T-helper 1 cell treated with Interleukin-12 subunit alpha and Interleukin-12 subunit beta and Interleukin-4 antibody, amounts not matched to agents 30 ng/mL and 1 ng/mL, for 36 hours (primary cell): ENCODE results near the gene PPRC1. TPM values are rescaled to one million over a fixed set of nuclear protein-coding genes. Genes with fewer than 3 reads are reported as not detected.

ENCODE experiments used
- intact Hi-C: fragments of 100-400 bp; cut with micrococcal nuclease; formaldehyde crosslinking; loops from one replicate; pipeline ENCODE4 v1.15.1; 2024
- total RNA-seq: library from RNA; stranded (reverse); gene quantifications from 2 replicates; pipeline ENCODE4 v1.2.3, GENCODE V29; 2022

The PPRC1 gene
- total RNA-seq: 61.4 and 68.0 TPM in 2 replicates

GRCh38 chr10:102132563-102133372 lies at the start of gene PPRC1:
PPRC1 (plus strand) TSS chr10:102133040; CDS start chr10:102133069, 29 bp downstream.
- intact Hi-C loops: loop anchor here (1.0 to 10.0 kb wide), 18 partner anchors 13 to 1262 kb away; partner anchors contain the start of genes ACTR1A, ARMH3, ATP5MK and BORCS7

- intact Hi-C loops: no loop called here
Measured at GRCh38 chr10:102083541-102083940, 49.3 kb upstream of the PPRC1 start.

- intact Hi-C loops: no loop called here
Measured at GRCh38 chr10:102085336-102085735, 47.5 kb upstream of the PPRC1 start.

GRCh38 chr10:102086196-102086595 lies 46.6 kb upstream of the PPRC1 start:
- intact Hi-C loops: no loop called here

- intact Hi-C loops: no loop called here
Measured at GRCh38 chr10:102090772-102091171, 42.1 kb upstream of the PPRC1 start.

GRCh38 chr10:102096449-102096848 lies 36.4 kb upstream of the PPRC1 start:
- intact Hi-C loops: no loop called here

- intact Hi-C loops: no loop called here
Measured at GRCh38 chr10:102101152-102101551, 31.7 kb upstream of the PPRC1 start.

- intact Hi-C loops: no loop called here
Measured at GRCh38 chr10:102102421-102102820, 30.4 kb upstream of the PPRC1 start.

- intact Hi-C loops: no loop called here
Measured at GRCh38 chr10:102106998-102107397, 25.8 kb upstream of the PPRC1 start.

- intact Hi-C loops: no loop called here
Measured at GRCh38 chr10:102109166-102110116, 23.4 kb upstream of the PPRC1 start.

GRCh38 chr10:102111276-102111675 lies 21.6 kb upstream of the PPRC1 start:
- intact Hi-C loops: no loop called here

GRCh38 chr10:102112210-102112817 lies 20.5 kb upstream of the PPRC1 start:
- intact Hi-C loops: no loop called here

GRCh38 chr10:102113261-102113955 lies 19.4 kb upstream of the PPRC1 start:
- intact Hi-C loops: loop anchor here (1.0 kb wide), 1 partner anchor 40 kb away; no protein-coding TSS in a partner anchor

- intact Hi-C loops: loop anchor here (1.0 to 2.0 kb wide), 3 partner anchors 41 to 283 kb away; partner anchors contain the start of gene HPS6
Measured at GRCh38 chr10:102113956-102114857, 18.6 kb upstream of the PPRC1 start.

GRCh38 chr10:102114861-102115618 lies 17.8 kb upstream of the PPRC1 start:
- intact Hi-C loops: loop anchor here (1.0 to 5.0 kb wide), 6 partner anchors 37 to 467 kb away; partner anchors contain the start of genes ARMH3, HPS6, NOLC1 and SUFU

GRCh38 chr10:102115775-102116174 lies 17.1 kb upstream of the PPRC1 start:
- intact Hi-C loops: loop anchor here (1.0 to 5.0 kb wide), 6 partner anchors 37 to 467 kb away; partner anchors contain the start of genes ARMH3, HPS6, NOLC1 and SUFU

GRCh38 chr10:102116656-102117055 lies 16.2 kb upstream of the PPRC1 start:
- intact Hi-C loops: loop anchor here (5.0 kb wide), 1 partner anchor 466 kb away; no protein-coding TSS in a partner anchor

GRCh38 chr10:102117391-102118159 lies 15.3 kb upstream of the PPRC1 start:
- intact Hi-C loops: loop anchor here (5.0 kb wide), 1 partner anchor 465 kb away; no protein-coding TSS in a partner anchor
